Vagina (tissue), 2 donors: ENCODE results near the gene SENP2.

Experiments used
- CTCF ChIP-seq, 3 experiments: fragments of 450-650 bp in 2 of 3; fragments of 200-600 bp in 1 of 3; sonication (generic) in 1 of 3; IDR thresholded peaks; one replicate each; pipeline ENCODE4 v1.5.1; 2017 to 2019; ENCODE audit warnings: antibody characterized with exemption in 3 of 3, mild to moderate bottlenecking in 2 of 3, moderate library complexity in 2 of 3
- POLR2A ChIP-seq, 2 donors: fragments of 450-650 bp; IDR thresholded peaks; one replicate each; pipeline ENCODE4 v1.6.1; 2017; ENCODE audit warnings: antibody characterized with exemption in 2 of 2, mild to moderate bottlenecking in 2 of 2, moderate library complexity in 2 of 2
- POLR2AphosphoS5 ChIP-seq, 2 donors: sonication (generic); formaldehyde crosslinking; IDR thresholded peaks; one replicate each; pipeline ENCODE4 v1.9.0; 2017; ENCODE audit warnings: antibody characterized with exemption in 2 of 2, mild to moderate bottlenecking in 2 of 2, low read depth in 1 of 2; ENCODE audit not compliant: insufficient read depth in 1 of 2

DNA sequence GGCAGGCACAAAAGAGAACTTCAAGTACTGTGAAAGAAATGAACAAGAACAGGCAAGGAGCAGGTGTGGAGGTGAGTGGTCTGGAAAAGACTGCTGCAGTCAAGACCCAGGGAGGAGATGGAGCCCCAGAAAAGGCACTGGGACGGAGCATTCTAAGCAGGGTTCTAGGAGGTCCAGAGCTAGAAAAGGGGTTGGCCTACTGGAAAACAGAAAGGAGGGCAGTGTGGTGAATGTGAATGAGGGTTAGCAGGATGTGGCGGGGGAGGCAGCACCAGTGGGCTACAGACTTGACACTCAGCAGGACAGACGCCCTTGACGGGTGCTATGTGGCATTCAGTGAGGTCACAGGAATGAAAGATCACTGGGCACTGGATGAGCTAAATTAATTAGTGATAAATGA is 75.7 kb downstream of the SENP2 start:
- TF ChIP-seq POLR2AphosphoS5 (IDR thresholded peaks at IDR 0.05; ENCODE audit: insufficient read depth in 1 of 2, low read depth in 1 of 2), result no peak
- TF ChIP-seq CTCF (IDR thresholded peaks at IDR 0.05), result no peak
- TF ChIP-seq POLR2A (IDR thresholded peaks at IDR 0.05), result no peak
